Breast epithelium (tissue), 3 donors: ENCODE results near the gene MYMK.
"Not testable (repeated sequence)": the region's sequence is repeated elsewhere in the genome, so short reads cannot be mapped to it uniquely, and the experiment has no call there.

Source experiments
- CTCF ChIP-seq, 3 donors: fragments of 450-650 bp; IDR thresholded peaks; one replicate each; pipeline ENCODE4 v1.5.1; 2016 to 2017; ENCODE audit warnings: antibody characterized with exemption in 3 of 3, mild to moderate bottlenecking in 3 of 3, moderate library complexity in 3 of 3
- POLR2A ChIP-seq: fragments of 450-650 bp; IDR thresholded peaks from one replicate; pipeline ENCODE4 v1.6.1; 2016; ENCODE audit warnings: antibody characterized with exemption, mild to moderate bottlenecking, moderate library complexity

- not testable (repeated sequence) for TF ChIP-seq POLR2A; CTCF (IDR thresholded peaks at IDR 0.05)
Measured at GRCh38 chr9:133563814-133564213, 39.1 kb upstream of the MYMK start.
